Endothelial cell of umbilical vein (primary cell): ENCODE data around the gene RAD52. TPM values are rescaled to one million over a fixed set of nuclear protein-coding genes. Genes with fewer than 3 reads are reported as not detected.

Experiments used
- BruUV-seq: library from RNA; stranded (reverse); fragments of 400-500 nt; replicated peaks from 2 replicates; lab custom pipeline; 2021; lab: Mats Ljungman, UMichigan
- CTCF ChIA-PET: fragments of 300-600, 350-600 bp; sonication (Branson Sonifier 250); formaldehyde crosslinking; loops from one replicate; lab custom pipeline; 2021; ENCODE audit warnings: antibody characterized with exemption, inconsistent platforms; lab: Charles Lee
- POLR2A ChIA-PET: fragments of 300-600, 350-600 bp; sonication (Branson Sonifier 250); formaldehyde crosslinking; loops from one replicate; lab custom pipeline; 2021; ENCODE audit warnings: antibody characterized with exemption, inconsistent platforms; lab: Charles Lee
- DNase-seq: peaks from one replicate; pipeline ENCODE4 v3.0.0-alpha.2; 2011; ENCODE audit warnings: low read depth, low spot score
- FAIRE-seq: peaks from 2 replicates; lab custom pipeline; 2011; peaks lifted over from hg19 to GRCh38; lab: Jason Lieb, UNC
- H2AFZ ChIP-seq: 2 replicates; pipeline ENCODE4 v1.6.0; 2012; ENCODE audit warnings: low read depth, low read length, control low read depth, inconsistent platforms
- H3K27ac ChIP-seq: 2 replicates; pipeline ENCODE4 v1.5.1; 2011; ENCODE audit warnings: low read depth, mild to moderate bottlenecking, control low read depth, low read length, moderate library complexity; ENCODE audit not compliant: insufficient read depth
- H3K27me3 ChIP-seq, 2 experiments: 2 replicates each; pipeline versions ENCODE4 v1.6.0 to v1.6.1; 2011; ENCODE audit warnings: low read length in 2 of 2, mixed read lengths in 1 of 2; ENCODE audit not compliant: control insufficient read depth in 2 of 2, insufficient read depth in 2 of 2
- H3K36me3 ChIP-seq, 2 experiments: 2 replicates in 1 of 2; 3 replicates in 1 of 2; pipeline ENCODE4 v1.5.1; 2011; ENCODE audit warnings: low read length in 2 of 2, mild to moderate bottlenecking in 1 of 2, moderate library complexity in 1 of 2; ENCODE audit not compliant: control insufficient read depth in 2 of 2, insufficient read depth in 2 of 2; ENCODE audit errors: extremely low read depth in 1 of 2
- H3K4me1 ChIP-seq: 3 replicates; pipeline ENCODE4 v1.5.1; 2011; ENCODE audit warnings: mild to moderate bottlenecking, low read length; ENCODE audit not compliant: control insufficient read depth, insufficient read depth; ENCODE audit errors: extremely low read depth
- H3K4me2 ChIP-seq: 2 replicates; pipeline ENCODE4 v1.6.1; 2011; ENCODE audit warnings: low read length, control low read depth, mixed read lengths; ENCODE audit not compliant: insufficient read depth
- H3K4me3 ChIP-seq, 3 experiments: fragments of 200-600 bp in 1 of 3; sonication (generic), shearing (Covaris generic) in 1 of 3; replicated peaks in 1 of 3; 2 replicates each; pipeline ENCODE4 v1.5.1; 2011 to 2016; ENCODE audit warnings: control low read depth in 3 of 3, low read length in 3 of 3, mild to moderate bottlenecking in 2 of 3, inconsistent platforms in 1 of 3, low read depth in 1 of 3, moderate library complexity in 1 of 3; ENCODE audit not compliant: insufficient read depth in 1 of 3
- H3K79me2 ChIP-seq: 2 replicates; pipeline ENCODE4 v1.6.0; 2012; ENCODE audit warnings: low read length, inconsistent platforms; ENCODE audit not compliant: control insufficient read depth, insufficient read depth
- H3K9ac ChIP-seq: replicated peaks from 2 replicates; pipeline ENCODE3; 2011; ENCODE audit warnings: low read length, control low read depth; ENCODE audit not compliant: insufficient read depth; ENCODE audit errors: extremely low read depth
- H3K9me1 ChIP-seq: replicated peaks from 3 replicates; pipeline ENCODE4 v1.6.0; 2011; ENCODE audit warnings: mild to moderate bottlenecking, low read length; ENCODE audit not compliant: control insufficient read depth, insufficient read depth; ENCODE audit errors: extremely low read depth
- H3K9me3 ChIP-seq: replicated peaks from 2 replicates; pipeline ENCODE4 v1.5.1; 2012; ENCODE audit warnings: low read length, inconsistent platforms; ENCODE audit not compliant: control insufficient read depth, insufficient read depth
- H4K20me1 ChIP-seq: replicated peaks from 2 replicates; pipeline ENCODE3; 2011; ENCODE audit warnings: mild to moderate bottlenecking, low read length; ENCODE audit not compliant: control insufficient read depth, insufficient read depth; ENCODE audit errors: extremely low read depth
- EZH2 ChIP-seq: IDR thresholded peaks from 2 replicates; pipeline ENCODE4 v1.6.1; 2012; ENCODE audit warnings: borderline replicate concordance, low read depth, mild to moderate bottlenecking, moderate library complexity, low read length, inconsistent platforms; ENCODE audit not compliant: severe bottlenecking
- FOS ChIP-seq: IDR thresholded peaks from 2 replicates; pipeline ENCODE4 v1.6.1; 2011; ENCODE audit warnings: mild to moderate bottlenecking, low read length, moderate library complexity, borderline replicate concordance; ENCODE audit not compliant: insufficient read depth
- GATA2 ChIP-seq: IDR thresholded peaks from 2 replicates; pipeline ENCODE4 v1.7.0; 2011; ENCODE audit warnings: low read depth, mild to moderate bottlenecking, moderate library complexity, mixed read lengths, low read length; ENCODE audit not compliant: insufficient read length, insufficient read depth
- JUN ChIP-seq: IDR thresholded peaks from 2 replicates; pipeline ENCODE4 v1.6.1; 2011; ENCODE audit warnings: borderline replicate concordance, low read depth; ENCODE audit not compliant: insufficient read length, insufficient read depth
- MYC ChIP-seq: IDR thresholded peaks from one replicate; pipeline ENCODE4 v1.6.1; 2011; ENCODE audit warnings: mild to moderate bottlenecking, low read depth, low read length
- POLR2A ChIP-seq: IDR thresholded peaks from 2 replicates; pipeline ENCODE4 v1.6.1; 2012; ENCODE audit warnings: low read depth, mild to moderate bottlenecking, control low read depth, low read length
- POLR2AphosphoS5 ChIP-seq: IDR thresholded peaks from 2 replicates; pipeline ENCODE4 v1.6.1; 2012; ENCODE audit warnings: low read depth, mild to moderate bottlenecking, control low read depth, low read length, moderate library complexity; ENCODE audit not compliant: insufficient read depth
- dilution Hi-C: fragments of 300-500 bp; cut with MboI; formaldehyde crosslinking; loops from one replicate; pipeline ENCODE4 v1.15.0; 2019; ENCODE audit warnings: low sequenced_read_pairs; ENCODE audit not compliant: extremely low pct_ligation_motif_present
- intact Hi-C: fragments of 100-400 bp; cut with micrococcal nuclease; formaldehyde crosslinking; loops from one replicate; pipeline ENCODE4 v1.10.0; 2022
- polyA plus RNA-seq, 4 experiments: library from polyadenylated mRNA; depleted of rRNA in 3 of 4; stranded (reverse) in 3 of 4; unstranded in 1 of 4; fragments of >200 nt; gene quantifications; 2 replicates each; pipeline versions ENCODE4 v1.2.1 to v1.2.3, GENCODE V29; 2011 to 2012; ENCODE audit warnings: missing spikeins in 1 of 4
- total RNA-seq: library from RNA; stranded (reverse); gene quantifications from 2 replicates; pipeline ENCODE4 v1.2.3, GENCODE V29; 2021
- TF ChIP-seq, protein P1 (sequence below), 2 donors: IDR thresholded peaks; 1 replicate in 1 of 2; 2 replicates in 1 of 2; pipeline ENCODE4 v1.5.1; 2011; ENCODE audit warnings: low read length in 2 of 2, mild to moderate bottlenecking in 2 of 2, moderate library complexity in 2 of 2, control low read depth in 1 of 2, inconsistent platforms in 1 of 2, low read depth in 1 of 2; ENCODE audit not compliant: insufficient read depth in 1 of 2; ENCODE audit errors: extremely low read depth in 1 of 2
- TF ChIP-seq, protein P2 (sequence below): IDR thresholded peaks from 2 replicates; pipeline ENCODE4 v1.6.1; 2011; ENCODE audit not compliant: insufficient read depth, insufficient read length

The RAD52 gene
- total and polyA plus RNA-seq, 2 donors (not counting 3 experiments of a cell fraction or from before 2014, with no cell fraction given), result 9.4 to 16.1 TPM

DNA sequence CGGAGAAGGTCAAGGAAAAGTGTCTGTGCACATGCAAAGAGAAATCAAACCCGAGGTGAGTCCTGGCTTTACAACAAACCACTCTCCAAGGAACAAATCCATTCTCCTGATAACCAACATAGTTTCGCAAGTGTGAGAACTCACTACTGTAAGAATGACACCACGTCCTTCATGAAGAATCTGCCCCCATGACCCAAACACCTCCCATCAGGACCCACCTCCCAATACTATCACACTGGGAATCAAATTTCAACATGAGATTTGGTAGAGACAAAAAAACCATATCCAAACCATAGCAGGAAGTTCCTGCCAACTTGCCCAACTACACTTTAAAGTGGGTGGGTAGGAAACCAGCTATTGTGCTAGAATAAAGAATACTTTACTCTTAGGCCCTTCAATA is 39.2 kb upstream of the RAD52 start:
- Histone ChIP-seq H3K79me2 (peaks cover 11% of the 10 kb centered on the region), H4K20me1 (no peaks in the 10 kb centered on the region), H3K27ac (no peak overlapping the region), H3K4me3 (no peak overlapping the region), H3K36me3 (no peaks in the 10 kb centered on the region), H3K27me3 (no peaks in the 10 kb centered on the region), H3K9ac (no peak overlapping the region), H3K4me2 (peak overlapping the region; percentile 89), H2AFZ (peak overlapping the region; percentile 37), H3K9me3 (no peaks in the 10 kb centered on the region), H3K4me1 (peaks cover 21% of the 10 kb centered on the region), H3K9me1 (no peaks in the 10 kb centered on the region)
- ChIA-PET POLR2A (no interaction called here), CTCF (interaction anchor here (1.5 to 3.4 kb wide), 2 partner anchors 104 to 238 kb away, joined by 3 to 13 read pairs; no protein-coding TSS in a partner anchor)
- no peak for TF ChIP-seq GATA2
- no peak for TF ChIP-seq MYC
- TF ChIP-seq, protein P1, sequence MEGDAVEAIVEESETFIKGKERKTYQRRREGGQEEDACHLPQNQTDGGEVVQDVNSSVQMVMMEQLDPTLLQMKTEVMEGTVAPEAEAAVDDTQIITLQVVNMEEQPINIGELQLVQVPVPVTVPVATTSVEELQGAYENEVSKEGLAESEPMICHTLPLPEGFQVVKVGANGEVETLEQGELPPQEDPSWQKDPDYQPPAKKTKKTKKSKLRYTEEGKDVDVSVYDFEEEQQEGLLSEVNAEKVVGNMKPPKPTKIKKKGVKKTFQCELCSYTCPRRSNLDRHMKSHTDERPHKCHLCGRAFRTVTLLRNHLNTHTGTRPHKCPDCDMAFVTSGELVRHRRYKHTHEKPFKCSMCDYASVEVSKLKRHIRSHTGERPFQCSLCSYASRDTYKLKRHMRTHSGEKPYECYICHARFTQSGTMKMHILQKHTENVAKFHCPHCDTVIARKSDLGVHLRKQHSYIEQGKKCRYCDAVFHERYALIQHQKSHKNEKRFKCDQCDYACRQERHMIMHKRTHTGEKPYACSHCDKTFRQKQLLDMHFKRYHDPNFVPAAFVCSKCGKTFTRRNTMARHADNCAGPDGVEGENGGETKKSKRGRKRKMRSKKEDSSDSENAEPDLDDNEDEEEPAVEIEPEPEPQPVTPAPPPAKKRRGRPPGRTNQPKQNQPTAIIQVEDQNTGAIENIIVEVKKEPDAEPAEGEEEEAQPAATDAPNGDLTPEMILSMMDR (IDR thresholded peaks at IDR 0.05; ENCODE audit: extremely low read depth in 1 of 2, insufficient read depth in 1 of 2, low read depth in 1 of 2, low read length in 2 of 2), result no peak
- TF ChIP-seq, protein P2, sequence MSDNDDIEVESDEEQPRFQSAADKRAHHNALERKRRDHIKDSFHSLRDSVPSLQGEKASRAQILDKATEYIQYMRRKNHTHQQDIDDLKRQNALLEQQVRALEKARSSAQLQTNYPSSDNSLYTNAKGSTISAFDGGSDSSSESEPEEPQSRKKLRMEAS, result no peak
- no peak for TF ChIP-seq POLR2A
- no peak for TF ChIP-seq EZH2
- TF ChIP-seq POLR2AphosphoS5, result no peak
- no peak for TF ChIP-seq FOS
- TF ChIP-seq JUN, result no peak
- intact Hi-C loops, result no loop called here
- DNase-seq (no peak), FAIRE-seq (no peak)
- dilution Hi-C loops, result no loop called here
- BruUV-seq, result no TSS peak
